Ramos (cell line): ENCODE measurements around the gene CREB5.

ENCODE experiments used
- in situ Hi-C: fragments of 300-500 bp; cut with MboI; formaldehyde crosslinking; loops from one replicate; pipeline ENCODE4 v1.14.3; 2022; ENCODE audit warnings: low sequenced_read_pairs; ENCODE audit not compliant: unreplicated experiment

The CREB5 gene

DNA sequence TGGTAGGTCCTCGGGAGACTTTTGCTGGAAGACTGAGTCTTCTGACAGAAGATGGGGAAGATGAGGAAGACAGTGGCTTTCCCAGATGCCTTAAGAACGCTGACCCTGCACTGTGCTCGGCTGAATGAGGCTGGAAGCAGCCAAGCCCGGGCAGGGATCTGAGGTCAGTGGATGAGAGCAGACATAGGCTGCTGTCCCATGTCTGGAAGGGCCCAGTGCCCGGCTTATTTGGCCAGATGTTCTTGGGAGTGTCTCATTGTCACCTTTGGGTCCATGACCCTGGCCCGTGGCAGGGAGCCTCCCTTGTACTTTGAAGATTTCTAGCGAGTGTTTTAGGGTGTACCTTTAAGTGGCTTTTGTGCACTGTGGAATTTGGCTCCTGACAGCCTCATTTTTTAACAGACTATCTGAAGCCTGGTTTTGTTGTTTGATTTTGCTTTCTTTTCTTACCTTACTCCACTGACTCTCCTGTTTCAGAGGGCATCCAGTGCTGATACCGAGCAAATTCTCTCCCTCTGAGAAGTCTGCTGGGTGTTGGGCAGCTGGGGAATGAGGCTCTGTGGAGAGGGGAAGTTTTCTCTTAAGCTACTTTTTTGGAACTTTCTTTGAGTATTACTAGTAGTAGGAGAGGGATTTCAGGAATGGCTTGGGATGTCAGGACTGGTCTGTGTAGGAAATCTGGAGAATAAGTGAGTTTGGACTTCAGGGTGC lies 61.4 kb downstream of the CREB5 start:
- in situ Hi-C loops: no loop called here

DNA sequence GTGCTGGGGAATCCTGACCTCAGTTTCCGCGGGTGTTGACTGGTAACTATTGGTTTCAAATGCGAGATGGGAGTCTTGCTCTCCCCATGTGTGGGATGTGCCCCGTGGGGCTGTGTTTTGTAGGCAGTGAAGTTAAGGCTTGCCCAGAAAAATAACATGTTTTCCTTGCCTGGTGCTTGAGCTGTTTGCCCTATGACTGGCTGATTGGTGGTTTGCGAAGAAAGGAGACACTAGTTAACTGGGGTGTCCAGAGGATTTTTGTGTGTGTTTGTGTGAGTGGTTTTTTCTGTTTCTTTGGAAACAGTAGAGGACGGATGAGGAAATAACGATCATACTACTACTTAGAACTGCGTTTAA lies 61.9 kb downstream of the CREB5 start:
- in situ Hi-C loops: no loop called here

DNA sequence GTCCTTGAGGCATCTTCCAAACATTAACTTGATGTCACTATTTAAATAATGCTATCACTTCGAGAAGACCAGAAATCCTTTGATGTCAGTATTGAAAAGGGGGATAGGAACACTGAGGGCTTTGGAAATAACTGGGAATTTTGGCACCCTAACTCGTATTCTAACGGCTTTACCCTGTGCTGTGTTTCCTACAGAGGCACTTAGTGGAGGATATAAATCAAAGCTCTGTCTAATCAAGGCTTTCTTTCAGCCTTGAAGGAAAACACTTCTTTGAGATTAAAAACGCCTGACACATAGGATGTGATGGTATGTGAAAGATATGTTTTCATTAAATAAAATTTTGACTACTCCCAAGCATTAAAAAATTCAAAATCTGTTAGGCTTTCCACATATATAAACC lies 62.3 kb downstream of the CREB5 start:
- in situ Hi-C loops: no loop called here

- in situ Hi-C loops: no loop called here
Observed at GRCh38 chr7:28477041-28477442, 64.7 kb downstream of the CREB5 start.

DNA sequence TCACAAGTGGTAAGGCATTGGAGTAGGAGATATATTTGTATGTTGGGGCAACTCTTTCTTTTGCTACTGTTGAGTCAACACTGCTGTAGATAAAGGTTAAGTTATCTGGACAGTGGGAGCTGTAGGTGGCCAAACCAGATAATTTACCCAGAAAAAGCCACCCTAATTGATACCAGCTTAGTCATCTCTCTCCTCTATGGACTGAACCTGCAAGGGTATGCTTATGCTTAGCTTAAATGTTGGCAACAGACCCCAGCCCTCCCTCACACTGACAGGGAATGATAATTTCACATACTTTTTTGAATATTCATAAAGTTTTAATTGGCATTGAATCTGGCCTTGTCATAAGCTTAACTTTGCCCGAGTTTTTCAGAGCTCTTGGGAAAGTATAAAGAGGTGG lies 66.3 kb downstream of the CREB5 start:
- in situ Hi-C loops: no loop called here

DNA sequence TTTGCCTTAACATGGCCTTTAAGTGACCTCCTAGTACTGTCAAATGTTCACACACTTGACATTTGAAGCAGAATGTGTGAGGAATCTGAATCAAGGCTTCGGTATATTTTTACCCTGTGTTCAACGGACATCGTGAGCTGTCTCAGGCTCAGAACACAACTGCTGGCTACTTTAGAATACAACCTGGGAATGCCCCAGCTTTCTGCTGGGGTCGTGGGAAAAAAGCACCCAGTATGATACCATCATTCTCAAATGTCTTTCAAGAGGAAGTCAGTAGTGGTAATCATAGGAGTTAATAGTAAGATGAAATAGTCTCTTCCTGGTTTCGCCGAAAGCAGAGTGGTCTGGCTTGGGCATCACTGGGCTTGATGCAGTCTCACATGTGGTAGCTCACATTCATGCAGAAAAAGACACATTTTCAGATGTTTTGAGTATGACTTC lies 67.2 kb downstream of the CREB5 start:
- in situ Hi-C loops: no loop called here

DNA sequence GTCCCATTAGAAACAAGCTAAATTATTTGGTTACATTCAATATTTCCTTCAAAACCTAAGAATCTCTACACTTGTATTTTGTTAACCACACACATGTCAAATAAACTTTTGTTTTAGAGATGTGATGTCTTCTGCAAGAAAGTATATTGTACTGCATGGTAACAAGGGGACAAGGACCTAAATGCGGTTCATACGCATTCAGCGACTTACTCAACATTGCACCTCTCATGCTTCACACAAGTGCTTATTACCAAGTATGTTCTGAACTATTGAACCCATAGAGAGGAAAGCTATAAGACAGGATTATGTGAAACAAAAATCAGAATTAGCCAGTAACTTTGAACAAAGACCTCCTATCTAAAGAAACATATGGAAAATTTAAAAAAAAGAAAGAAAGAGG lies 68.3 kb downstream of the CREB5 start:
- in situ Hi-C loops: no loop called here

DNA sequence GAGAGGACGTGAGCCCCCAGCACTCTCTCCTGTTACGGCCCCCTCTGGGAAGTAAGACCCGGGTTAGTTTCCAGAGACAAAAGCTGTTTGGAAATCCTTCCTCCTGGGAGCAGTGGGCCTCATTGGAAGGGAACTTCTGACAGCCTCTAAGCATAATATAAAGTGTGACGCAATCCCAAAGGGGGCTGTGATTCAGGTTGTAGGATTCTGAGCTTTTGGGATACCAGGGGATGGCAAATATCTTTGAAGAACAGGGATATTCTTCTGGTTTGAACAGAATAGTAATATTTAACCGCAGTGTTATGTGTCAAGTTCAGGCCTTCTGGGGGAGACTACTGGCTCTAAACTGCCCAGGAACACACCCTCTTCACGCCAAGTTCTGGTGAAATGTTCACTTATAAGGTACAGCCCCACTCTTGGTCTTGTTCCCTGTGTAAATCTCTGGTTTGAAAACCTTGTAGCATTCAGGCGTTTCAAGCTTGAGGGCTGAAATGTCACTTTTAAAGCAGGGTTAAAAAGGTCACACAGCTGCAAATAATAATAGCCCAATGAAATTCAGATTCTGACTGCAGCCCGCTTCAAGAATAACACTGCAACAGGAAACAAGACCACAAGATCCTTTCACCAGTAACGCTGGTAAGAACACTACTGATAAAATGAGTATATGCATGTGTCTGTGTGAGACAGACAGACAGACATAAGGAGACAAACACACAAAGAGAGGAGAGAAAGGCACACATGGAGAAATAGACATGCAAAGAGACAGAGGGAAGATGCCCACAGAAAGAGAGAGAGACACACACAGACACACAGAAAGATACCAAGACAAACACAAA lies 69.0 kb downstream of the CREB5 start:
- in situ Hi-C loops: no loop called here

- in situ Hi-C loops: no loop called here
Observed at GRCh38 chr7:28483112-28483511, 70.8 kb downstream of the CREB5 start.

- in situ Hi-C loops: no loop called here
Observed at GRCh38 chr7:28483908-28484605, 71.7 kb downstream of the CREB5 start.

DNA sequence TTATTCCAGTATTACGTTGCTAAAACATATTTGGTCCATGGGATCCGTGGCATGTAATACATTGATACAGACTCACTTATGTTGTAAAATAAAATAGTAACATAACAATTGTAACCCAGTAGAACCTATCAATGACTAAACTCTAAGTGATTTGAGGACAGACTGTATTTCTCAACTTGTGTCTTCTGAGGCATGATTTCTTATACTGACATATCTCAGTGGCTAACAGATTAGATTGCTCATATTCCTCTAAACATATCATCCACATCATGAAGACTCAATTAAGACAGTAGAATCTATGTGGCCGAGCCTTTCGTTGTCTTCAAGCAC lies 72.3 kb downstream of the CREB5 start:
- in situ Hi-C loops: no loop called here

DNA sequence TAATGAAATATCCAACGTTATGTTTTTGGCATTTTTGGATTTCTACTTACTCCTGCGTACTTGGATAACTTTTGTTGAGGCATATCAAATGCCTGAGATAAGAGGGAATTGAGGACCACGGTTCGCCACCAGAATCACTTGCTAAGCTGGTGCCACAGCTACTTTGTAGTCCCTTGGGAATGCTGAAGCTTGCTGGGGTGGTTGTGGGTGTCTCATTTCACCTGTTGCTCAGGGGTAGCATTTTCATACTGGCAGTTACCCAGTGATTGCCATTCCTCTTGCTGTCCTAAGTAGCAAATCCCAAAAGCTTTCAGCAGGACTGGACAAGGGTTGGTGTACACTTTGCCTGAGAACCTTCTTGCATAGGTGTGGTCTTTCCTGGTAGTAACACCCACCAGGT lies 75.2 kb downstream of the CREB5 start:
- in situ Hi-C loops: no loop called here

- in situ Hi-C loops: no loop called here
Observed at GRCh38 chr7:28488061-28488791, 75.9 kb downstream of the CREB5 start.

DNA sequence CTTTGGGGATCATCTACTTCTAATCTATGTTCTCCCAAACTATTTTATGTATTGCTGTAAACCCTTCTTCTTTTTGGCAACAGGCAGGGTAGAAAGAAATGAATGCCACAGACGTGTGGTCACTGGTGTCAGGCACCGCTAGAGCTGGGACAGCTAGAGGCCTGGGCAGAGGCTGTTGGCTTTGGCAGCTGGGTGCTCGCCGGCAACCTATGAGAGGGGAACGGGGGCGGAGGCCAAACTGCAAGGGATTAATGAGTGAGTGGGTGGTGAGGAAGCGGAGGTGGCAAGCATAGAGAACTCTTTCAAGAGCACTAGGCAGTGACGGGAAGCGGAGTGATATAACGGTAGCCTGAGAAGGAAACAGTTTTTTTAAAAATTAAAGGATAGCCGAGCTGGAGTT lies 78.5 kb downstream of the CREB5 start:
- in situ Hi-C loops: no loop called here

GRCh38 chr7:28493477-28493876 lies 81.2 kb downstream of the CREB5 start:
- in situ Hi-C loops: no loop called here

DNA sequence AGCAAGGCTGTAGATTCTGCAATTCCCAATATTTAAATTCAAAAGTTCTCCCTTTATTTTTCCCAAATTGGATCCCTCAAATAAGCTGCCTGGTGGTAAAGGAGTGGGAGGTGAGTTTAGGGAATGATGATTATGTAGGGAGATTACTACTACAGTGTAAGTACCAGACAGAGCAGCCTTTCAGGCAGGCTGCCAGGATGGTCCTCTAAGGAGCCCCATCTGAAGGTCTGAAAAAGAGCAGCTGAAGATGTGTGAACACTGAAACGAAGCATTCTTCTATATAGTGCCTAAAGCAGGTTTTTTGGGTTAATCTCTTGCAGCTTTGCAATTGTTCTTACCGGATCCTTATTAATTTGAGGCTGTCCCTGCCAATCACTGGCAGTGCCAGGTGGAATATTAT lies 84.7 kb downstream of the CREB5 start:
- in situ Hi-C loops: no loop called here

DNA sequence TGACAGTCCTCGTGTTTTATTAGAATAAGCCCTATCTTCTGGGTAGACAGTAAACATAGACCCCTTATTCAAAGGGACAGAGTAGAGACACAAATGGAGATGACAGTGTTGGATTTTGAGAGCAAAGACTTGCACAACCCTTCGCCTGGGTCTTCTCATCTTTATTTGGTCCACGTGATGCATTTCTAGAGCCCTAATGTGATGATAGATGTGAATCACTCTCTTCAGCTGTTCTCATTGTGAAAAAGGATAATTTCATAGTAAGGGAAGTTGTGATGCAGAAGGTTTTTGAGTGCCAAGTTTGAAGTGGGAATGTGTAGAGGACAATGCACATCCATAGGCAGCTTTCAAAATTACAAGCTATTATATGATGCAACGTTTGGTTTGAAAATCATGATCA lies 86.3 kb downstream of the CREB5 start:
- in situ Hi-C loops: no loop called here

- in situ Hi-C loops: no loop called here
Observed at GRCh38 chr7:28500138-28500537, 87.8 kb downstream of the CREB5 start.

DNA sequence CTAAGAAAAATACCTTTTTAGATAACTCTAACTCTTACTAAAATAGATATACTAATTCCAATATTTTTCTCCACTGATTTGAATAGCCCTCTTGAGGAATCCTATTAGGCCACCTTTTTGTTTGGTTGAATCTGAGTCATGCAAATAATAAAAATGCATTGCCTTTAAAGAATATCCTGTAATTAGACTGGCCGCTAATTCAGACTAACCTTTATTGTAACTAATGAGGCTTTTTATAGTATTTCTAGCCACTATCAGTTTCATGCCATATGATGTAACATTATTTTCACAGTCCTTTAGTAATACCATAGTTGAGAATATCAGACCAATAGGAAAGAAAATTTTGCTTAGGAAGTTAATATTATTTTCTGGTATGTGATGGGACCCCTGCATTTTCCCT lies 90.1 kb downstream of the CREB5 start:
- in situ Hi-C loops: no loop called here

GRCh38 chr7:28503396-28503795 lies 91.1 kb downstream of the CREB5 start:
- in situ Hi-C loops: no loop called here

DNA sequence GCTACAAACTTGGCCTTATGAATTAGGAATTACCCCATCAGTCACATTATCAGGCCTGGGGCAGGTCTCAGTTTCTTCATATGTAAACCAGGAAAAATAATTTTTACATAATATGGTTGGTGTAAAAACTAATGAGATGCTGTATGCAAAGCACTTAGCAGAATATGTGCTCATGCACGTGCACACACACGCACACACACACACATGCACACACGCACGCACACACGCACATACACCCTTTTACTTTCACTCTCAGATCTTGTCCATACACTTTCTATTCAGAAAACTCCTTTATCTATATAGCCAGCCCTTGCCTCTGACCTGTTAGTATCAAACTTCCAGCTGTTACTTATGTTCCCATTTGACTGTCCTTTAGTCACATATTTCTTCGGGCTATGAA lies 92.7 kb downstream of the CREB5 start:
- in situ Hi-C loops: no loop called here
